ENCODE data around the gene SYNE3.

DNA sequence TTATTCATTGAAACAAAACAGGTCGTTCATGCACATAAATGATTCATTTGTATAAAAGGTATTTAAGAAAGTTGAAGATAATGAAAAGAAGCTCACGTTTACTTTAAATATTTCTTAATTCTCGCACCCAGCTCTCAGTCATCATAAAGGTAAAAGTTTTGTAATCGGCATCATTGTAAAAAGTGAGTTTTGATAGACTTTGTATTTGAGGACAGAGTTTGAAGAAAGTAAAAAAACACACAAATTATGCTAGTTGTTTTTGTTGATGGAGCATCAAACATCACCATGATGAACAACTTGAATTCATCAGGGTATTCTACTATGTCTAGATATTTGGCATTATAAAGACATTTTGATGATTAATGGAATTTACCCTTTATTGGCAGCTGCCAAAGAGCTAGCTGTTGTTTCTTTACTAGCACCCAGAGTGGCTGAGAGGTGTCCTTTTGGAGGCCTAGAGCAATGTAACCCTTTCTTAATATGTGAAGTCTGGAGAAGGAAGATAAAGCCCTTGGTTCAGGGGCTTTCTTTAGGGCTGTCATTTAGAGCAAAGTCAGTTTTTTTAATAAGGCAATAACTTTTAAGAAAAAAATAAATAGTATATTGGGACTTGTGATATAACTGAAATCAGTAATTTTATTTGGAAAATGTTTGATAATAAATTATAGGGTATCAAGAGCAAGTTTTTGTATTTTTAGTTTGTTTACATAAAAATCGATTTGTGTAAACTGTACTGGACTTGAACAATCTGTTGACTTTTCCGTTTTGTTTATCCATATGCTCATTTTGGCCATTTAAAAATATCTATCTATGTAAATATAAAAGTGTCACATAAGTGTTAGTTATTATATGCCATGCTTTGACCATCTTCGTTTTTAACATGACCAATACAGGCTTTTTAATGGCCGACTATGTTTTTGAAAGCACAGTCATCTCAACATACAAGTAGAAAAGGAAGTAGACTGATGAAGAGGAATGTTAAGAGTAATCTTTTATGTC, 25.8 kb upstream of the SYNE3 start:
- no peak for TF ChIP-seq POLR2A (IDR thresholded peaks at IDR 0.05)
- TF ChIP-seq, protein P1, sequence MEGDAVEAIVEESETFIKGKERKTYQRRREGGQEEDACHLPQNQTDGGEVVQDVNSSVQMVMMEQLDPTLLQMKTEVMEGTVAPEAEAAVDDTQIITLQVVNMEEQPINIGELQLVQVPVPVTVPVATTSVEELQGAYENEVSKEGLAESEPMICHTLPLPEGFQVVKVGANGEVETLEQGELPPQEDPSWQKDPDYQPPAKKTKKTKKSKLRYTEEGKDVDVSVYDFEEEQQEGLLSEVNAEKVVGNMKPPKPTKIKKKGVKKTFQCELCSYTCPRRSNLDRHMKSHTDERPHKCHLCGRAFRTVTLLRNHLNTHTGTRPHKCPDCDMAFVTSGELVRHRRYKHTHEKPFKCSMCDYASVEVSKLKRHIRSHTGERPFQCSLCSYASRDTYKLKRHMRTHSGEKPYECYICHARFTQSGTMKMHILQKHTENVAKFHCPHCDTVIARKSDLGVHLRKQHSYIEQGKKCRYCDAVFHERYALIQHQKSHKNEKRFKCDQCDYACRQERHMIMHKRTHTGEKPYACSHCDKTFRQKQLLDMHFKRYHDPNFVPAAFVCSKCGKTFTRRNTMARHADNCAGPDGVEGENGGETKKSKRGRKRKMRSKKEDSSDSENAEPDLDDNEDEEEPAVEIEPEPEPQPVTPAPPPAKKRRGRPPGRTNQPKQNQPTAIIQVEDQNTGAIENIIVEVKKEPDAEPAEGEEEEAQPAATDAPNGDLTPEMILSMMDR (IDR thresholded peaks at IDR 0.05) = no peak
